C4-2B (cell line): ENCODE measurements around the gene PPM1F.

Experiments used
- H3K27ac ChIP-seq: fragments of 450-650 bp; 2 replicates; pipeline ENCODE4 v1.5.1; 2017
- CTCF ChIP-seq: fragments of 450-650 bp; conservative IDR thresholded peaks from 2 replicates; pipeline ENCODE4 v1.5.1; 2017; ENCODE audit warnings: mild to moderate bottlenecking
- ZFX ChIP-seq: fragments of 450-650 bp; IDR thresholded peaks from 2 replicates; pipeline ENCODE4 v1.6.1; 2017

The PPM1F gene

DNA sequence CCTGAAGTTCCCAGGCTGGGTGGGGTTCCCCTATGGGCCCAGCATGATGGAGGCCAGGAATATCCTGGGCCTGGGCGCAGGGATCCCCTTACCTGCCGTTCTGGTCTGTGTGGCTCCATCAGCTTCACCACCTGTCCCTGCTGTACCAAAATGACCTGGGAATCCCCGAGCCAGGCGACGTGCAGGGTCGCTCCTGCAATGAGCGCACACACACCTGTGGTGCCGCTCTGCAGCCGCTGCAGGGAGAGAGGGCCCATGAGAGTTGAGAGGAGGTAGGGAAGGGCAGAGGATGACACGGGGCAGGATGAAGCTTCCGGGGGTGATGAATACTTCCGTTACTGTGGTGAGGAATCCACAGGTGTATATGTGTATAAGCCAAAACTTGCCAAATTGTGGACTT lies 21.6 kb downstream of the PPM1F start:
- TF ChIP-seq ZFX, result no peak
- no peak for TF ChIP-seq CTCF
- no peak overlapping the region for H3K27ac ChIP-seq

- no peak overlapping the region for H3K27ac ChIP-seq
- TF ChIP-seq ZFX, result no peak
- no peak for TF ChIP-seq CTCF
Measured at GRCh38 chr22:21929253-21929652, 23.4 kb downstream of the PPM1F start.

- no peak overlapping the region for H3K27ac ChIP-seq
- TF ChIP-seq ZFX (no peak), CTCF (no peak)
Measured at GRCh38 chr22:21928048-21928447, 24.6 kb downstream of the PPM1F start.

DNA sequence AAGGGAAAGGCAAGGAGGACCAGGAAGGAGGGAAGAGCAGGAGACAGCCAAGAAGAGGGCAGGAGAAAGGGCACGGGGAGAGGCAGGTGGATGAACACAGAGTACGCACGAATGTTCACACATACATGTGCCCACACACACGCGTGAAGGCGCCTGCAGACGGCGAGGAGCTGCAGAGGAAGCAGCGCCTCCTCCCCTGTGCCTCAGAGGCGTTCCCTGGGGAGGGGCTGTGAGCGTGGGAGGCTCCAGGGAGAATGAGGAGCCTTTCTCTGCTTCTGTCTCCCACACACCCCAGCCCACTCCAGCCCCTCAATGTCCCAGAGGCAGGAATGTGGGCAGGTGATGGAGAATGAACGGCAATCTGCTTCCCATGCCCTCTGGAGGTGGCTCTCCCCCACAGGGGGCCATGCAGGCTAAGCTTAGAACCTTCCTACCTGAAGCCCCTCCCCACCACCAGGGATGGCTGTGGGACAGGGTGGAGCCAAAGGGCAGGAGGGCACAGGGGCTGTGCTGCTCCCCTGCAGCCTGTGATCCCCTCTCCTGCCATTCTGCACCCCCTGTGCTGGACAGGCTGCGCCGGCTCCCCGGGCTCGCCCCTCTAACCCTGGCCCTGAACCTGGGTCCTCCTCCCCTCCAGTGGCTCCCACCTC lies 25.3 kb downstream of the PPM1F start:
- H3K27ac ChIP-seq, result no peak overlapping the region
- TF ChIP-seq CTCF (no peak), ZFX (no peak)

DNA sequence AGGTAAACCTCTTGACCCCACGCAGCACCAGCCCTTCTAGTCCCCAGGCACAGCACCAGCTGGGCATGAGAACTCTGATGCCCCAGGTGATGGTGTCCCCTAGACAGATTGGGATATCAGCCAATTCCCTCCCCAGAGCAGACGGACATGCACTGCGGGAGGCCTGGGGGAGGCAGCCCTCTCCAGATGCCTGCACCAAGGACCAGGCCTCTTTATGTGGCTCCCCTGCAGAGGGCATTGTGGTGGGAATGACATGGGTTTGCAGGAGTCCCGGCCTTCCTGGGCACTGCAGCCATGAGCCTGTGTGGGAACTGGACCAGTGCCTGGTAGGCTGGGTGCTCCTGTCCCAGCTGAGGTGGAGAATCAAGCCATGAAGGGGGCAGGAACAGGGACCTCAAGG lies 25.9 kb downstream of the PPM1F start:
- TF ChIP-seq ZFX, result no peak
- TF ChIP-seq CTCF, result no peak
- H3K27ac ChIP-seq, result no peak overlapping the region

DNA sequence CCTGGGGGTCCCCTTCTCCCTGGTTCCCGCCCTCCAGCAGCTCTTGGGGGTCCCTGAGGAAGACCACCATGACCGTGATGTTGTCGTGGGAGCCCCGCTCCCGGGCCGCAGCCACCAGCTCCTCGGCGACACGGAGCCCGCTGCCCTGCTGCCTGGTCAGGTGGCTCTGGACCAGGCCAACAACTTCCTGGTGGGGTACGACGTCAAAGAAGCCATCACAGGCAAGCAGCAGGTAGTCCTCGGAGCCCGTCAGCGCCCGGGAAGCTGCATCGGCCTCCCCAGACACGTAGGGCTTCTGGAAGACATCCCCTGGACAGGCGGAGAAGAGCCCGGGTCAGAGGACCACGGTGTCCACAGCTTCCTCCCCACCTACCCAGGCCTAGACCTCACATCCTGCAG lies 29.5 kb downstream of the PPM1F start:
- H3K27ac ChIP-seq, result no peak overlapping the region
- TF ChIP-seq ZFX (no peak), CTCF (no peak)

DNA sequence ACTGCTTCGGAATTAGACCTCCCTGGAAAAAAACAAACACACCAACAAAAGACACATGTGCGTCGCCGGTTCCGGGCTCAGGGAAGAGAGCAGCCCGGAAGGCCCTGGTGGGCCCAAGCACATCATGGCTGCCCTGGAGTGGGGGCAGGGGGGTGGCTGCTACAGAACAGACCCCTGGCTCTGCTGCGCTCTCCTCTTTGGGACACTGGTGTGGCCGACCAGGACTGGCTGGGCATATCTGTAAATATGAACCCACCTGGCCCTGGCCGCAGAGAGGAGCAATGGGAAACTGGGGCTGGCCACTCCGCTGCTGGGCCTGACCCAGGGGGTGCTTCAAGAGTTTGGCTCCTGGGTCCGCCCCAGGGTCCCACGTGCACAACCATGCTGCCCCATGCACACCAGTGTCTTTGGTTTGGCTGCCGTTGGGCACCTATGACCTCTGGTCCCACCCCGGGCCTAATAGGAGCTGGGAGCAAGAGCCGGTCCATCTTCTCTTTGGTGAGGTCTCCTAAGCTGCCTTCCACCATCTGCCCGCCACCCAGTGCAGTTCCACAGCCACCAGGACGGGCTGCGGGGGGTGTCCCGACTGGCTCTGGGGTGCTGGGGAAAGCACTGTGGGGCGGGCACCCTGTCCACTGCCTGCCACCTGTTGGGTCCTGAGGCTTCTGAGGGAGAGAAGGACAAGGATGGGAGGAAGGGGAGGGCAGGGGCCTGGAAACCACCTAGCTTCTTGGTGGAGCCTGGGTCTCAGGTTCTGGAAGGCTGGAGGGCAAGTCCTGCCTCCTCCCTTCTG lies 30.1 kb downstream of the PPM1F start:
- H3K27ac ChIP-seq, result no peak overlapping the region
- TF ChIP-seq ZFX, result no peak

- no peak overlapping the region for H3K27ac ChIP-seq
- TF ChIP-seq ZFX (no peak), CTCF (no peak)
Measured at GRCh38 chr22:21921729-21922128, 30.9 kb downstream of the PPM1F start.
